HG03045 (cell line): ENCODE data around the gene CSRP1.
"Not testable (repeated sequence)": the region's sequence is repeated elsewhere in the genome, so short reads cannot be mapped to it uniquely, and the experiment has no call there.

Source experiments
- ATAC-seq: cut with Tn5 transposase; IDR thresholded peaks from one replicate; pipeline ENCODE4 v1.9.1; 2021; ENCODE audit warnings: mild to moderate bottlenecking, moderate library complexity; ENCODE audit not compliant: unreplicated experiment

The CSRP1 gene

GRCh38 chr1:201499795-201500669 is 6.9 kb downstream of the CSRP1 start:
- no peak for ATAC-seq

GRCh38 chr1:201499191-201499590 is 7.7 kb downstream of the CSRP1 start:
- no peak for ATAC-seq

GRCh38 chr1:201498621-201499020 is 8.3 kb downstream of the CSRP1 start:
- ATAC-seq, result no peak

GRCh38 chr1:201497935-201498509 is 8.9 kb downstream of the CSRP1 start:
- no peak for ATAC-seq

GRCh38 chr1:201496296-201496690 is 10.6 kb downstream of the CSRP1 start:
- no peak for ATAC-seq

GRCh38 chr1:201495551-201496295 is 11.2 kb downstream of the CSRP1 start:
- no peak for ATAC-seq

GRCh38 chr1:201493757-201494617 is 12.9 kb downstream of the CSRP1 start:
- ATAC-seq, result no peak

GRCh38 chr1:201493026-201493656 is 13.8 kb downstream of the CSRP1 start:
- not testable (repeated sequence) for ATAC-seq

- no peak for ATAC-seq
Measured at GRCh38 chr1:201491896-201492511, 14.9 kb downstream of the CSRP1 start.

- no peak for ATAC-seq
Measured at GRCh38 chr1:201490708-201491131, 16.2 kb downstream of the CSRP1 start.

GRCh38 chr1:201489643-201490261 is 17.2 kb downstream of the CSRP1 start:
- ATAC-seq, result no peak

- no peak for ATAC-seq
Measured at GRCh38 chr1:201488830-201489589, 17.9 kb downstream of the CSRP1 start.

- ATAC-seq, result no peak
Measured at GRCh38 chr1:201487742-201488141, 19.2 kb downstream of the CSRP1 start.

GRCh38 chr1:201486187-201486586 is 20.7 kb downstream of the CSRP1 start:
- no peak for ATAC-seq

- ATAC-seq, result no peak
Measured at GRCh38 chr1:201485184-201485774, 21.6 kb downstream of the CSRP1 start.

- ATAC-seq, result no peak
Measured at GRCh38 chr1:201483373-201483949, 23.5 kb downstream of the CSRP1 start.

GRCh38 chr1:201482755-201483154 is 24.2 kb downstream of the CSRP1 start:
- ATAC-seq, result peak; percentile 44
